ENCODE results near the gene SLC28A3. TPM values are rescaled to one million over a fixed set of nuclear protein-coding genes. Genes with fewer than 3 reads are reported as not detected.

Gene SLC28A3
- total RNA-seq, 4 donors from 2014 or later = 0.32 to 25.6 (median 12.0) TPM

DNA sequence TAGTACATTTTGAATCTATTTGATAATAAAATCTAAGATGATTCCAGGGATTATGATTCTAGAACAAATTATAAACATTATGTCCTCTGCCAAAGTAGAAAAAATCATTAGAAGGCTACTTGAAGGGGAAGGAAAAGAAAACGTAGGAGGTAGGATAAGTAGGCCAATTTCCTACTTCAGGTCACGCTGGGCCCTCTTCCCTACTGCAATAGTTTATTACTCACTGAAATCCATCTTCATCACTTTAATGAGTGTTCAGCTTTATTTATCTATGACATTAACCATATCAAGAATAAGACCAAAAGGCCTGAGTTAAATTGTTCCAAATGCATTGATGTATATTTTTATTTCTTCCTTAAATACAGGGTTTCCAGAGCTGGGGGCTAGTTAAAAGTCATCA, 21.6 kb downstream of the SLC28A3 start:
- DNase-seq (ENCODE audit: low spot score) (no peak), ATAC-seq (ENCODE audit: low FRiP score) (peak; percentile 64)
- TF ChIP-seq, protein P1, sequence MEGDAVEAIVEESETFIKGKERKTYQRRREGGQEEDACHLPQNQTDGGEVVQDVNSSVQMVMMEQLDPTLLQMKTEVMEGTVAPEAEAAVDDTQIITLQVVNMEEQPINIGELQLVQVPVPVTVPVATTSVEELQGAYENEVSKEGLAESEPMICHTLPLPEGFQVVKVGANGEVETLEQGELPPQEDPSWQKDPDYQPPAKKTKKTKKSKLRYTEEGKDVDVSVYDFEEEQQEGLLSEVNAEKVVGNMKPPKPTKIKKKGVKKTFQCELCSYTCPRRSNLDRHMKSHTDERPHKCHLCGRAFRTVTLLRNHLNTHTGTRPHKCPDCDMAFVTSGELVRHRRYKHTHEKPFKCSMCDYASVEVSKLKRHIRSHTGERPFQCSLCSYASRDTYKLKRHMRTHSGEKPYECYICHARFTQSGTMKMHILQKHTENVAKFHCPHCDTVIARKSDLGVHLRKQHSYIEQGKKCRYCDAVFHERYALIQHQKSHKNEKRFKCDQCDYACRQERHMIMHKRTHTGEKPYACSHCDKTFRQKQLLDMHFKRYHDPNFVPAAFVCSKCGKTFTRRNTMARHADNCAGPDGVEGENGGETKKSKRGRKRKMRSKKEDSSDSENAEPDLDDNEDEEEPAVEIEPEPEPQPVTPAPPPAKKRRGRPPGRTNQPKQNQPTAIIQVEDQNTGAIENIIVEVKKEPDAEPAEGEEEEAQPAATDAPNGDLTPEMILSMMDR (IDR thresholded peaks at IDR 0.05) = no peak

DNA sequence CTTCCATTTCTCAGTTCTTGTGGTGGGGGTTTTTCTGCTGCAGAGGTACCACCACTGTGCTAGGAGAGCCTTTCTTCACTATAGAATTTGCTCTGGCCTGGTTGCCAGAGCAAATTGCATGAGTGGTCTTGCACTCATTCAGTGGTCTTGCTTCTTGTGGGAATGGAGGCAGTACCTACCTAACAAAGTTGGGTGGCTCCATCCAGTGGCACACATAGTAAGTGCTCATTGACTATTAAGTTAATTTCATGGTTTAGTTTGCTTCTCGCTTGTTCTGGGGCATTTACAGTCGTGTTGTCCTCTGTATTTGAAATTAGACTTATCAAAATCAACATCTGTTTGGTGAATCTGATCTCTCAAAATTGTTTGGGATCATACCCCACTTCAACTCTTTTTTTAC, 23.0 kb downstream of the SLC28A3 start:
- DNase-seq (ENCODE audit: low spot score) (no peak), ATAC-seq (ENCODE audit: low FRiP score) (no peak)
- TF ChIP-seq, protein P1 (IDR thresholded peaks at IDR 0.05) = no peak

DNA sequence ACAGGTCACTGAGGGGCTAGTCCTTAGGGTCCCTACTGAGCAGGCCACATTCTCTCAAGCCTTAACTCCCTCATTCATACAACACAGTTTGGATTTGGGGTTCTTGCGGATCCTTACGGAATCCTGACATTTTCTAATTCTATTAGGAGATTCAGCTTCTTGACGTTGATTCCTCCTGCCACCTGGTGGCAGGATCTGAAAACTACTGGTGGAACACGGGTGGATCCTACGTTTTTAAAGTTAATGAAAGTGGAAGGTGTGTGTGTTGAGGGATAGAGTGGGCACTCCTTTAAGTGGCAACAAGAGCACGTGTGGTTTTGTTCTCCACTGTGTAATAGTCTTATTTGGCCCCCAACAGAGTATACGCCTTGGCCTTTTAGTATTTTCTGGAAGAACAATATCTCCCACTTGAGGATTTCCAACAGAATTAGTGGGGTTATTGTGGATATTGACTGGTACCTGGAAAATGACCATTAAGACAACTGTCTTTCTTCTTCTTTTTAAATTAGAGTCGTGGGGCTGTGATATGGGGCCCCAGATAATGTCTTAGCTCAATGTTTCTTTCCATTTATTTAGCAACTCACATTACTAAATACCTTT, 25.2 kb downstream of the SLC28A3 start:
- ATAC-seq (ENCODE audit: low FRiP score) = peak; percentile 31
- no peak for DNase-seq (ENCODE audit: low spot score)
- TF ChIP-seq, protein P1 (IDR thresholded peaks at IDR 0.05) = peak in 1 of 3 donors; percentile 31

DNA sequence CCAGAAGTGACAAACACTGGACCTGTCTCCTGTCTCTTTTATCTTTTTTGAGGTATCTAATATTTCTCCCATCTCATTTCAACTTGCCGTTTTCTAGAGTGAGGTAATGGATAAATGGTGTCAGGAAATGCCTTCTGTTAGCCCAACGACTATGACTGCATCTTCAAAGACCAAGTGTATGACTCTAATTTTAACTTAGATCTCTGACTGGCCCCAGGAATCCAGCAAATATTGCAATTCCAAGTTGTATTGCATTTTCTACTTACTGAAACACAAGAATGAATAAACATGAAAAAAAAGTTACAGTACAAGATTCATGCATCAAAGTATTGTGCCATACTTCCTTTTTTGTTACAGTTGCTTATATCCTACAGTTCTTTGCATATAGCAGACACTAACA, 26.3 kb downstream of the SLC28A3 start:
- TF ChIP-seq, protein P1 (IDR thresholded peaks at IDR 0.05) = no peak
- ATAC-seq (ENCODE audit: low FRiP score) (no peak), DNase-seq (ENCODE audit: low spot score) (no peak)

DNA sequence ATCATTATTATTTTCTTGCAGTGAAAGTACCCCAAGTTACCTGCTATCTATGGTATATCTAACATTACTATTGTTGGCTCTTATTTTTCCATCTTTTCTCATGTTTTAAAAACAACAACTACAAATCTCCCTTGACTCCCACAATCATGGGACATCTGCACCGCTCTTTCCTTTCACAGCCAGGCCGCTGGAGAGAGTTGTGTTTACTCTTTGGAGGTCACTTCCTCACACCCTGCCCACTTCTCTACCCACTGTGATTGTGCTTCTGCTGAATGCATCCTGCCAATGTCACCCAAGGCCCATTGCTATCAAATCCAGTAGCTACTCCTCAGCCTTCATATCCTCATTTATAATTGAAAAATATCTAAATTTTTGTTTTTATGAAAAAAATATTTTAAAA, 29.7 kb downstream of the SLC28A3 start:
- TF ChIP-seq, protein P1 (IDR thresholded peaks at IDR 0.05) = no peak
- DNase-seq (ENCODE audit: low spot score) (no peak), ATAC-seq (ENCODE audit: low FRiP score) (no peak)

DNA sequence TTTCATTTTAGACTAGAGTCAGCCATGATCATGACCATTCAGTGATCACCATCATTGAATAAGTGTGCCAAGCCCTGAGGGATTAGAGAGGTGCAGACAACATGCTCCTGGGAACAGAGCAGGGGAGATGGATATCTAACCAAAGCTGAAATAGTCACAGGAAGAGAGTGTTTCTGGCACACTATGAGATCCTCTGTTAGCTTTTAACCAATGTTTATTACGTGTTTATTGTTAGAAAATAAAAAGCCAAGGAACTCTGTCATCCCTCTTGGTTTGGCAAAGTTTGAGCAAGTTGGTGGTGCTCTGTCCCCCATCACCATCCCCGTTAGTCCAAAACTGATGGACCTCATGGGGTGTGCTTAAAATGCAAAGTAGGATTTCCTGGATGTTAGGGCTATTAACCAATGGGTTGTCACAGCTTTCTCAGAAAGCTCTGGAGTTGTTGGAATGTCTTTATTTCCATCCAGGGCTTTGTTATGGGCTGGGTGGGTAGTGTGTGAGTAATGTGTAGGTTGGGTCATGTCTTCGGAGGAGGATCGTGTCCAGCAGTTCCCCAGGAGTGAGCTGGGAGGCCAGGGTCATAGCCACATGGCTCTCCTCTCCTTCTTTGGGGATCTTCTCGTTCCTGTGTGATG, 34.9 kb downstream of the SLC28A3 start:
- TF ChIP-seq, protein P1 (IDR thresholded peaks at IDR 0.05) = no peak
- DNase-seq (ENCODE audit: low spot score) = no peak
- ATAC-seq (ENCODE audit: low FRiP score) = no peak

DNA sequence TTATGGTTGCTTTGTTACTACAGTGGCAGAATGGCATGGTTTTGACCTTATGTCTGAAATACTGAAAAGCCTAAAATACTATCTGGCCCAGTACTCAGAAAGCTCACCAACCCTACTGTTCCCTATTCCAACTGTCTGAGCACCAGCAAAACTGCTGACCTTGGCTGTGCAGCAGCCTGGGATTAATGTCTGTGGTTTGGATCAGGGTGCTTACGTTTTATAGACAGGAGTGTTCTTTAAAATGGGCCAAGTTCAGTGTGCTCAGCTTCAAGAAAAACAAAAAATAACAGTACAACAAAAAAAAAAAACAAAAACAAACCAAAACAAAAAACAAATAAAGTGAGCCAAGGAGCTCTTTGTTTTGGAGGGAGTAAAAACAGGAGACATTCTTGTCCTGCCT, 36.4 kb downstream of the SLC28A3 start:
- ATAC-seq (ENCODE audit: low FRiP score) (no peak), DNase-seq (ENCODE audit: low spot score) (no peak)
- TF ChIP-seq, protein P1 (IDR thresholded peaks at IDR 0.05) = no peak
